GM12874 (cell line): ENCODE results near the gene TASOR2.

Source experiments
- TF ChIP-seq, protein P1 (sequence below): IDR thresholded peaks from 2 replicates; pipeline ENCODE4 v1.5.1; 2011; ENCODE audit warnings: low read depth, mild to moderate bottlenecking, control low read depth, low read length, moderate library complexity; ENCODE audit not compliant: insufficient read depth

TASOR2 gene

DNA sequence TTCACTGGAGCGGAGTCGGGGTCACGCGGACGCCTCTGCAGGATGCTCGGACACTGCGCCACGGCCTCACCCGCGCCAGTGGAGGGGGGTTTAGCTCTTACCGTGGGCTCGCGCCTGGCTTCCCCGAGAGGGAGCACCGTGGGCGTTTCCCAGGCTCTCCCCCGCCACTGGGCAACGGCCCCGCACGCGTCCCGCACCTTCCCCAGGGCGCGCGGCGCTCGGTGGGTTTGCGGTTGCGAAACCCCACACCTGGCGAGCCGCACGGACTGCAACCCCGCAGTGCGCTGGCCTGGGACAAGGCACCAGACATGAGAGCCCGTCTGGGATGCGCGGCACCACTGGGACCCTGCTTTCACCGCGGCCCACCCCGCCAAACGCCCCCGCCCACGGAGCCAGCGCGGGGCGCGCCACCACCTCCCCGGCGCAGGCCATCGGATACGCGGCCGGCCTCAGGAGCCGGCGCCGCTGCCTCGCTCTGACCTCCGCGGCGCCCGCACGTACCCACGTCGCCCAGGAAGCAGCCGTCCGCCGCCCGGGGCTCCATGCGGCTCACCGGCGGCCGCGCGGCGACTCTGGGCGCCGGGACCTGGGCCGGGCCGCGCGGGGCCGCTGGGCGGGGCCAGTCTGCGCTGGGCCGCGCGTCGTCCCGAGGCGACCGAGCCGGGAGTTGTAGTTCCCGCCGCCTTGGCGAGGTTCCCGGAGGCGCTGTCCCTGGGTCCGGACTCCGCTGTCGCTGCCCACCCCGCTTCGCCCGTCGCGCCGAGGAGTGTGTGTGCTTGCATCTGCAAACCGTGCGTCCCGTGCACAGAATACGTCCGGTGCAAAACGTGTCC, 18.4 kb upstream of the TASOR2 start, which contains the start of gene ASB13:
ASB13 (minus strand) TSS at position 588 of the 833 bp plus-strand sequence; CDS start at position 544, 44 bp downstream.
- TF ChIP-seq, protein P1, sequence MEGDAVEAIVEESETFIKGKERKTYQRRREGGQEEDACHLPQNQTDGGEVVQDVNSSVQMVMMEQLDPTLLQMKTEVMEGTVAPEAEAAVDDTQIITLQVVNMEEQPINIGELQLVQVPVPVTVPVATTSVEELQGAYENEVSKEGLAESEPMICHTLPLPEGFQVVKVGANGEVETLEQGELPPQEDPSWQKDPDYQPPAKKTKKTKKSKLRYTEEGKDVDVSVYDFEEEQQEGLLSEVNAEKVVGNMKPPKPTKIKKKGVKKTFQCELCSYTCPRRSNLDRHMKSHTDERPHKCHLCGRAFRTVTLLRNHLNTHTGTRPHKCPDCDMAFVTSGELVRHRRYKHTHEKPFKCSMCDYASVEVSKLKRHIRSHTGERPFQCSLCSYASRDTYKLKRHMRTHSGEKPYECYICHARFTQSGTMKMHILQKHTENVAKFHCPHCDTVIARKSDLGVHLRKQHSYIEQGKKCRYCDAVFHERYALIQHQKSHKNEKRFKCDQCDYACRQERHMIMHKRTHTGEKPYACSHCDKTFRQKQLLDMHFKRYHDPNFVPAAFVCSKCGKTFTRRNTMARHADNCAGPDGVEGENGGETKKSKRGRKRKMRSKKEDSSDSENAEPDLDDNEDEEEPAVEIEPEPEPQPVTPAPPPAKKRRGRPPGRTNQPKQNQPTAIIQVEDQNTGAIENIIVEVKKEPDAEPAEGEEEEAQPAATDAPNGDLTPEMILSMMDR: no peak

DNA sequence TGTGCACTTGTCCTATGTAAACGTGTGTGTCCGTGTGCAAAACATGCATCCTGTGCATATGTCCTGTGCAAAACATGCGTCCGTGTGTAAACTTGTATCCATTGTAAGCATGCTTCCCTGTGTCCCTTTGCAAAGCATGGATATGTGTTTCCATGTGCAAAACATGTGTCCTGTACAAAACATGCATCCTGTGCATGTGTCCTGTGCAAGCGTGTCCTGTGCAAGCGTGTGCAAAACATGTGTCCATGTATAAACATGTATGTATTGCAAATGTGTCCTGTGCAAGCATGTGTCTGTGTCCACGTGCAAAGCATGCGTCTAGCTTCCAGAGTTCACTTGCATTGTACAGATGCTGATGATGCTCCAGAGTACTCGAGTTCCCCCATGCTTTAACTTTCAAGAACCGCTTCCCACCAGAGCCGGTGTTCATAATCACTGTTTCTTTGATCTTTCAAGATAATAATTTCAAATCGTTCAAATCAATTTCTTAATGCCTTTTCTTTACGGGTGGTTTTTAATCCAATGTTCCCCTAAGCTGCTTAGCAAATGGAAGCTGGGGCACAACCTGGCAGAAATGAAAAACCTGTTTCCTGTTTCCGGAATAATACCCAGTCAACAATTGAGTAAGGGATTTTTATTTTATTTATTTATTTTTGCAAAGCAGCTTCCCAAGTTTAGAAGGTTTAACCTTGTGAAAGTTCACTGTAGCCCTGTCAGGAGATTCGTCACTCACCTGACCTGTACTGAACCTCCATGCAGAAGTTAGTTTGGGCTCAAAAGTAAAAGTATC, 17.6 kb upstream of the TASOR2 start:
- TF ChIP-seq, protein P1: no peak

GRCh38 chr10:5668429-5668828, 16.2 kb upstream of the TASOR2 start:
- TF ChIP-seq, protein P1: no peak

GRCh38 chr10:5669604-5670003, 15.0 kb upstream of the TASOR2 start:
- TF ChIP-seq, protein P1: no peak

- TF ChIP-seq, protein P1: no peak
Observed at GRCh38 chr10:5670662-5671375, 13.8 kb upstream of the TASOR2 start.

GRCh38 chr10:5678397-5679036, 6.1 kb upstream of the TASOR2 start:
- TF ChIP-seq, protein P1: no peak
